Endothelial cell of umbilical vein (primary cell): ENCODE results near the gene PREP. TPM values are rescaled to one million over a fixed set of nuclear protein-coding genes. Genes with fewer than 3 reads are reported as not detected.

Experiments used
- BruUV-seq: library from RNA; stranded (reverse); fragments of 400-500 nt; replicated peaks from 2 replicates; lab custom pipeline; 2021; lab: Mats Ljungman, UMichigan
- CTCF ChIA-PET: fragments of 300-600, 350-600 bp; sonication (Branson Sonifier 250); formaldehyde crosslinking; loops from one replicate; lab custom pipeline; 2021; ENCODE audit warnings: antibody characterized with exemption, inconsistent platforms; lab: Charles Lee
- POLR2A ChIA-PET: fragments of 300-600, 350-600 bp; sonication (Branson Sonifier 250); formaldehyde crosslinking; loops from one replicate; lab custom pipeline; 2021; ENCODE audit warnings: antibody characterized with exemption, inconsistent platforms; lab: Charles Lee
- DNase-seq: peaks from one replicate; pipeline ENCODE4 v3.0.0-alpha.2; 2011; ENCODE audit warnings: low read depth, low spot score
- FAIRE-seq: peaks from 2 replicates; lab custom pipeline; 2011; peaks lifted over from hg19 to GRCh38; lab: Jason Lieb, UNC
- H2AFZ ChIP-seq: 2 replicates; pipeline ENCODE4 v1.6.0; 2012; ENCODE audit warnings: low read depth, low read length, control low read depth, inconsistent platforms
- H3K27ac ChIP-seq: 2 replicates; pipeline ENCODE4 v1.5.1; 2011; ENCODE audit warnings: low read depth, mild to moderate bottlenecking, control low read depth, low read length, moderate library complexity; ENCODE audit not compliant: insufficient read depth
- H3K27me3 ChIP-seq, 2 experiments: 2 replicates each; pipeline versions ENCODE4 v1.6.0 to v1.6.1; 2011; ENCODE audit warnings: low read length in 2 of 2, mixed read lengths in 1 of 2; ENCODE audit not compliant: control insufficient read depth in 2 of 2, insufficient read depth in 2 of 2
- H3K36me3 ChIP-seq, 2 experiments: 2 replicates in 1 of 2; 3 replicates in 1 of 2; pipeline ENCODE4 v1.5.1; 2011; ENCODE audit warnings: low read length in 2 of 2, mild to moderate bottlenecking in 1 of 2, moderate library complexity in 1 of 2; ENCODE audit not compliant: control insufficient read depth in 2 of 2, insufficient read depth in 2 of 2; ENCODE audit errors: extremely low read depth in 1 of 2
- H3K4me1 ChIP-seq: 3 replicates; pipeline ENCODE4 v1.5.1; 2011; ENCODE audit warnings: mild to moderate bottlenecking, low read length; ENCODE audit not compliant: control insufficient read depth, insufficient read depth; ENCODE audit errors: extremely low read depth
- H3K4me2 ChIP-seq: 2 replicates; pipeline ENCODE4 v1.6.1; 2011; ENCODE audit warnings: low read length, control low read depth, mixed read lengths; ENCODE audit not compliant: insufficient read depth
- H3K4me3 ChIP-seq, 3 experiments: fragments of 200-600 bp in 1 of 3; sonication (generic), shearing (Covaris generic) in 1 of 3; replicated peaks in 1 of 3; 2 replicates each; pipeline ENCODE4 v1.5.1; 2011 to 2016; ENCODE audit warnings: control low read depth in 3 of 3, low read length in 3 of 3, mild to moderate bottlenecking in 2 of 3, inconsistent platforms in 1 of 3, low read depth in 1 of 3, moderate library complexity in 1 of 3; ENCODE audit not compliant: insufficient read depth in 1 of 3
- H3K79me2 ChIP-seq: 2 replicates; pipeline ENCODE4 v1.6.0; 2012; ENCODE audit warnings: low read length, inconsistent platforms; ENCODE audit not compliant: control insufficient read depth, insufficient read depth
- H3K9ac ChIP-seq: replicated peaks from 2 replicates; pipeline ENCODE3; 2011; ENCODE audit warnings: low read length, control low read depth; ENCODE audit not compliant: insufficient read depth; ENCODE audit errors: extremely low read depth
- H3K9me1 ChIP-seq: replicated peaks from 3 replicates; pipeline ENCODE4 v1.6.0; 2011; ENCODE audit warnings: mild to moderate bottlenecking, low read length; ENCODE audit not compliant: control insufficient read depth, insufficient read depth; ENCODE audit errors: extremely low read depth
- H3K9me3 ChIP-seq: replicated peaks from 2 replicates; pipeline ENCODE4 v1.5.1; 2012; ENCODE audit warnings: low read length, inconsistent platforms; ENCODE audit not compliant: control insufficient read depth, insufficient read depth
- H4K20me1 ChIP-seq: replicated peaks from 2 replicates; pipeline ENCODE3; 2011; ENCODE audit warnings: mild to moderate bottlenecking, low read length; ENCODE audit not compliant: control insufficient read depth, insufficient read depth; ENCODE audit errors: extremely low read depth
- EZH2 ChIP-seq: IDR thresholded peaks from 2 replicates; pipeline ENCODE4 v1.6.1; 2012; ENCODE audit warnings: borderline replicate concordance, low read depth, mild to moderate bottlenecking, moderate library complexity, low read length, inconsistent platforms; ENCODE audit not compliant: severe bottlenecking
- FOS ChIP-seq: IDR thresholded peaks from 2 replicates; pipeline ENCODE4 v1.6.1; 2011; ENCODE audit warnings: mild to moderate bottlenecking, low read length, moderate library complexity, borderline replicate concordance; ENCODE audit not compliant: insufficient read depth
- GATA2 ChIP-seq: IDR thresholded peaks from 2 replicates; pipeline ENCODE4 v1.7.0; 2011; ENCODE audit warnings: low read depth, mild to moderate bottlenecking, moderate library complexity, mixed read lengths, low read length; ENCODE audit not compliant: insufficient read length, insufficient read depth
- JUN ChIP-seq: IDR thresholded peaks from 2 replicates; pipeline ENCODE4 v1.6.1; 2011; ENCODE audit warnings: borderline replicate concordance, low read depth; ENCODE audit not compliant: insufficient read length, insufficient read depth
- MYC ChIP-seq: IDR thresholded peaks from one replicate; pipeline ENCODE4 v1.6.1; 2011; ENCODE audit warnings: mild to moderate bottlenecking, low read depth, low read length
- POLR2A ChIP-seq: IDR thresholded peaks from 2 replicates; pipeline ENCODE4 v1.6.1; 2012; ENCODE audit warnings: low read depth, mild to moderate bottlenecking, control low read depth, low read length
- POLR2AphosphoS5 ChIP-seq: IDR thresholded peaks from 2 replicates; pipeline ENCODE4 v1.6.1; 2012; ENCODE audit warnings: low read depth, mild to moderate bottlenecking, control low read depth, low read length, moderate library complexity; ENCODE audit not compliant: insufficient read depth
- dilution Hi-C: fragments of 300-500 bp; cut with MboI; formaldehyde crosslinking; loops from one replicate; pipeline ENCODE4 v1.15.0; 2019; ENCODE audit warnings: low sequenced_read_pairs; ENCODE audit not compliant: extremely low pct_ligation_motif_present
- intact Hi-C: fragments of 100-400 bp; cut with micrococcal nuclease; formaldehyde crosslinking; loops from one replicate; pipeline ENCODE4 v1.10.0; 2022
- polyA plus RNA-seq, 4 experiments: library from polyadenylated mRNA; depleted of rRNA in 3 of 4; stranded (reverse) in 3 of 4; unstranded in 1 of 4; fragments of >200 nt; gene quantifications; 2 replicates each; pipeline versions ENCODE4 v1.2.1 to v1.2.3, GENCODE V29; 2011 to 2012; ENCODE audit warnings: missing spikeins in 1 of 4
- total RNA-seq: library from RNA; stranded (reverse); gene quantifications from 2 replicates; pipeline ENCODE4 v1.2.3, GENCODE V29; 2021
- TF ChIP-seq, protein P1 (sequence below): IDR thresholded peaks from 2 replicates; pipeline ENCODE4 v1.6.1; 2011; ENCODE audit not compliant: insufficient read depth, insufficient read length
- TF ChIP-seq, protein P2 (sequence below), 2 donors: IDR thresholded peaks; 1 replicate in 1 of 2; 2 replicates in 1 of 2; pipeline ENCODE4 v1.5.1; 2011; ENCODE audit warnings: low read length in 2 of 2, mild to moderate bottlenecking in 2 of 2, moderate library complexity in 2 of 2, control low read depth in 1 of 2, inconsistent platforms in 1 of 2, low read depth in 1 of 2; ENCODE audit not compliant: insufficient read depth in 1 of 2; ENCODE audit errors: extremely low read depth in 1 of 2

The PREP gene
- total and polyA plus RNA-seq, 2 donors (not counting 3 experiments of a cell fraction or from before 2014, with no cell fraction given): 17.2 to 37.7 TPM

- POLR2A ChIA-PET: no interaction called here
Observed at GRCh38 chr6:105452376-105452775, 49.5 kb upstream of the PREP start.

More at GRCh38 chr6:105452376-105452775, 49.5 kb upstream of the PREP start:
- H3K79me2 ChIP-seq: no peaks in the 10 kb centered on the region
- H3K27me3 ChIP-seq: no peaks in the 10 kb centered on the region
- dilution Hi-C loops (no loop called here), intact Hi-C loops (no loop called here)
- FAIRE-seq: peak; percentile 49
- H3K9me1 ChIP-seq: no peaks in the 10 kb centered on the region
- H3K9ac ChIP-seq: no peak overlapping the region
- H3K4me3 ChIP-seq: no peak overlapping the region
- CTCF ChIA-PET: interaction anchor here (0.6 to 3.7 kb wide), 5 partner anchors 11 to 771 kb away, joined by 3 to 33 read pairs (median 8); no protein-coding TSS in a partner anchor
- H3K27ac ChIP-seq: no peak overlapping the region
- no peaks in the 10 kb centered on the region for H4K20me1 ChIP-seq
- no peaks in the 10 kb centered on the region for H3K9me3 ChIP-seq
- TF ChIP-seq POLR2AphosphoS5 (no peak), GATA2 (no peak), EZH2 (no peak), FOS (no peak), MYC (no peak), JUN (no peak), POLR2A (no peak)
- TF ChIP-seq, protein P1, sequence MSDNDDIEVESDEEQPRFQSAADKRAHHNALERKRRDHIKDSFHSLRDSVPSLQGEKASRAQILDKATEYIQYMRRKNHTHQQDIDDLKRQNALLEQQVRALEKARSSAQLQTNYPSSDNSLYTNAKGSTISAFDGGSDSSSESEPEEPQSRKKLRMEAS: no peak
- TF ChIP-seq, protein P2, sequence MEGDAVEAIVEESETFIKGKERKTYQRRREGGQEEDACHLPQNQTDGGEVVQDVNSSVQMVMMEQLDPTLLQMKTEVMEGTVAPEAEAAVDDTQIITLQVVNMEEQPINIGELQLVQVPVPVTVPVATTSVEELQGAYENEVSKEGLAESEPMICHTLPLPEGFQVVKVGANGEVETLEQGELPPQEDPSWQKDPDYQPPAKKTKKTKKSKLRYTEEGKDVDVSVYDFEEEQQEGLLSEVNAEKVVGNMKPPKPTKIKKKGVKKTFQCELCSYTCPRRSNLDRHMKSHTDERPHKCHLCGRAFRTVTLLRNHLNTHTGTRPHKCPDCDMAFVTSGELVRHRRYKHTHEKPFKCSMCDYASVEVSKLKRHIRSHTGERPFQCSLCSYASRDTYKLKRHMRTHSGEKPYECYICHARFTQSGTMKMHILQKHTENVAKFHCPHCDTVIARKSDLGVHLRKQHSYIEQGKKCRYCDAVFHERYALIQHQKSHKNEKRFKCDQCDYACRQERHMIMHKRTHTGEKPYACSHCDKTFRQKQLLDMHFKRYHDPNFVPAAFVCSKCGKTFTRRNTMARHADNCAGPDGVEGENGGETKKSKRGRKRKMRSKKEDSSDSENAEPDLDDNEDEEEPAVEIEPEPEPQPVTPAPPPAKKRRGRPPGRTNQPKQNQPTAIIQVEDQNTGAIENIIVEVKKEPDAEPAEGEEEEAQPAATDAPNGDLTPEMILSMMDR (IDR thresholded peaks at IDR 0.05; ENCODE audit: extremely low read depth in 1 of 2, insufficient read depth in 1 of 2, low read depth in 1 of 2, low read length in 2 of 2): no peak
- H3K4me1 ChIP-seq: peaks cover 8% of the 10 kb centered on the region
- no peaks in the 10 kb centered on the region for H3K36me3 ChIP-seq
- no TSS peak for BruUV-seq
- no peak overlapping the region for H2AFZ ChIP-seq
- H3K4me2 ChIP-seq: no peak overlapping the region
- no peak for DNase-seq
